ENCODE measurements around the gene FRMD4A.

The FRMD4A gene

GRCh38 chr10:13654846-13655245 is 675.9 kb downstream of the FRMD4A start:
- DNase-seq, result no peak

DNA sequence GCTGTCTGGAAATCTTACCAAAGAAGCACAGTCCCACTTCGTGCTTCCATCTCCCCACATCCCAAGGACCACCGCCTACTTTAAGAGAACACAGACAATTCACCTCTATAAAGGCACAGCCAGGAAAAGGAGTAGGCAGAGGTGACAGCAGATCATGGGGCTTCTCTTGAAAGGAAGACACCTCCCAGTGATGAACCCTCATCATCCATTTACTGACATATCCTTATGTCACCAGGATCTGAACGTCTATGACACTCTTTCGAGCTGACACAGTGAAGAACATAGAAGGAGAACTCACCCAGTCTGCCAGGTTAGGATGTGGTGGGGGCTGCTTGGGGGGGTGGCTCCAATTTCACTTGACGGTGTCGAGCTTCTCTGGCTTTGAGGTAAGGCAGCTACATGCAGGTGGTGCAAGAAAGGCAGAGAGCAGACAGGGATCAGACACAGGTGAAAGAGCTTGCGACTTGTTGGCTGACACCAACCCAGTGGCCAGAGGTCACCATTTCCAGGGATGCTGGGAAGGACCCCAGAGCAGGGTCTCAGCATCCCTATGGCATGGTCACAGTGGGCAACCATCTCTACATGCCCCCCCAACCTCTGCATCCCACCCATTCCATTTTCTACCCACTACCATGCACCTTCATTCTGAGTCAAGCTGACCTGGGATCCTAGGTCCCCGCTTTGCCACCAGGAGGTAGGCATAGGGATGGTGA is 676.5 kb downstream of the FRMD4A start:
- DNase-seq, result no peak

- no peak for DNase-seq
Measured at GRCh38 chr10:13652860-13653259, 677.9 kb downstream of the FRMD4A start.

DNA sequence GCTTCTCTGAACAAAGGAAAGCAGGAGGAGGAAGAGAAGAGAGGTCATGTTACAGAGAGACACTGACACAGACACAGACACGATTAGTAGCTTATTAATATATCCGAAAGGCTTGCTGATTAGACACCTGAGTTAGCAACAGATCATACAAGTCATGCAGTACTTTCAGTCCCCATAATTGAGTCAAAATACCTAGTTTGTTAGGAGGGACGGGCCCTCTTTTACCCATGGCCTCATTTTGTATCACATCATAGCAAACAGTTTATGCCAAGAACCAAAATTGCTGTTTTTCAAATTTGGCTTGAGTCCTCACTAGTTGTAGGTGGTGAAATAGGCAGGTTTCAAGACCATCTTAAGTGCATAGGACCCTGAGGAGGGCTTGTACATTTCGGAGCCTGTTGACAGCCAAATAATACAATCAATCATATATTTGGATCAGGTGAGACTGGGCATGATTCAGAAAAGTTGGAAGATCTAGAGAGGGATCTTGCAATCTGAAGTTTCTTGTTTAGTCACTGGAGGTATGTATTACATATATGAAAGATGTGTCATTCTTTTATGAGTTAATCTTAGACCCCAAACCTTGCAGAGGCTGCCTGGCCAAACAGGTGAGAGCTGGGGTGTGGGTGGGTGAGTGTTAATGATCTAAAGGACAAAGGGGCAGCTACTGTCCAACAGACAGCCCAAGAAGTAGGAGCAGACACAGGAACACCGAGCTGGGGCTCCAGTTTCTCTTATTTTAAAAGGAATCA is 678.6 kb downstream of the FRMD4A start:
- DNase-seq, result no peak

- DNase-seq, result no peak
Measured at GRCh38 chr10:13650961-13651360, 679.8 kb downstream of the FRMD4A start.

DNA sequence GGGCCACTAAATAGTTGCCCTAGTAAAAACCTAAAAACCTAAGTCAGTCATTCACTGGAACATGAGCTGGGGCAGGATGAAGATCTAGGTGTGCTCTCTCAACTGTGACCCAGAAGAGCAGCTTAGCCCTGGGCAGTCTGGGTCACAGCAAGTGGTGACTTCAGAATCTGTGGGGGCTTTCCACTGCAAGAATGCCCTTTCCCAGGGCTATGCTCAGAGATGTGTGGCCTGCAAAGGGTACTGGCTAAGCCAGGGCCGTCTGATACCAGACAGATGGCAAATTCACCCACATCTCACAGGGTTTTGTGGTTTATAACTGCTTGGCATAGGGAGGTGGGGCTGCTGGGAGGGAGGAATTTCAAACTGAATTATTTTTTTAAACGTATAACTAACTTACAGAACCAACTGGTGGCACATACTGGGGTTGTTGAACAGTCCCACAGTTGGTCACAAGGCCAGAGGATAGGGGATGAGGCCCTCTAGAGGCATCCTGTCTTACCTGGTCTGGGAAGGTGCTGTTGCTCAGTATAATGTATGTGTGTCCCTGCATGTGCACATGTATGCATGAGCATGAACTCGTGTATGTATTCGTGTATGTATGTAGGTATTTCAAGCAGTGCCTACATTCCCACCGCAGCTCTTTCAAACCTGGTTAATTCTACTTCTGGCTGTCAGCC is 680.7 kb downstream of the FRMD4A start:
- no peak for DNase-seq

DNA sequence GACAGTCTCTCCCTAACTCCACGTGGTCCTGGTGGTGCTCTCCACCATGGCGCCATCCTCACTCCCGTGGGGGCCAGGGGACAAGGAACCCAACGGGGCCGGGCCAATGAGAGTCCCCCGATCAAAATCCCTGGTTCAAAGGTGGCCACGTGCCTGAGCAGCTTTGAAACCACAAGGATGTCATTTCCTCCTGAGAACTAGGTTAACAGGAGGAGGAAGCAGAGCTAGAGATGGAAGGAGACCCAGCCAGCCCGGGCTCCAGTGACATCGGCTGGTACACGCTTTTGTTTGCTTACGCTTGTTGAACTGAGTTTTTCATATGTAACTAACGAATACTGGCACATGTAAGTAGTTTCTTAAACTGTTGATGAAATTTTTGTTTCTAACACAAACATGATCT is 682.3 kb downstream of the FRMD4A start:
- no peak for DNase-seq

- DNase-seq, result no peak
Measured at GRCh38 chr10:13644866-13645265, 685.9 kb downstream of the FRMD4A start.

DNA sequence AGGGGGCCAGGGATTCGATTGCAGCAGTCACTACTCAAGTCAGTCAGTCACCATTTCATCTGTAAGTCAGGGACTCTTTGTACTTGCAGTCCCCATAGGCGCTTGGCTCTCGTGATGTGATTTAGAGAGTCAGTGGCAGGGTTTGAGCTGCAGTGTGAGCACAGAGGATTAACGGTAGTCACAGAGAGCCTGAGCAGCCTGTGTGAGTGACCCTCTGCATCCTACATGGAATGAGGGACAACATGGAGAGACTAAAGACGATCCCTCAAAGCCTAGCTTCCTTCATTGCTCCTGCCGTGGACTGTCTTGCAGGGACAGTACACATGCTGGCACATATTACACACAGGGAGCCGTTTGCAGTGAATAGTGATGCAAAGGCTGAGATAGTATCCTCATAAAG is 687.7 kb downstream of the FRMD4A start:
- no peak for DNase-seq

DNA sequence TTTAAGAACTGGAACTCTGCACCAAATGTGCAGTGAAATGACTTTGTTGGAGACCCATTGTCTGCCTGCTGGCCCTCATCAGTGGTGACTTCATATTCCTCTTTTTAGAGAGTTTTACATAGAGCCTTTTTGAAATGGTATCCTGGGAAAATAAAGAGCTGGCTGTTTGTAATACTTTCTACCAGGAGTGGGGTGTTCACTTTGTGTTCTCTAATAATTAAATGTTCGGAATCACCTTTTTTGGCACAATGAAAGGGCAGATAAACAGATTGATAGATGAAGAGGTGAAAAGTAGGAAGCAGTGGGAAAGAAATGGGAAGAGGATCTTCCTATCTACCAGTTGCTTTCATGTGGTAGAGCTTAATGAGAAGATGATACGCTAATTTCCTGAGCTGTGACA is 688.4 kb downstream of the FRMD4A start:
- no peak for DNase-seq

DNA sequence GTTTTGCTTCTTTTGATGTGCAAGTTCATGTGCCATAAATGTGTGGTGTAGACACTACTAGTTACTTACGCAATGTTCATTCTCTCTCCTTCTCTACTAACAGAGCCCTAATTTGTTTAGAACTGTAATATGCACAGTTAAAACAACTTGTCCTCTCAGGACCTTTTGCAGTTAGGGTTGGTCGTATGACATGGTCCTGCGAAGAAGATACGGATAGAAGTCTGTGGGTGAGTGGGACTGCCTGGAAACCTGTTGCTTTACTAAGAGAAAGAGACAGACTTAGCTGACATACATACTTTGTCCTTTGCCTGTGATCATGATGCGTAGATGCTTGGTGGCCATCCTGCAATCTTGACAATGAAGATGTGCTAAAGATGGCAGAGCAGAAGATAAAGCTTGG is 692.8 kb downstream of the FRMD4A start:
- no peak for DNase-seq

- DNase-seq, result no peak
Measured at GRCh38 chr10:13637303-13637856, 693.3 kb downstream of the FRMD4A start.

DNA sequence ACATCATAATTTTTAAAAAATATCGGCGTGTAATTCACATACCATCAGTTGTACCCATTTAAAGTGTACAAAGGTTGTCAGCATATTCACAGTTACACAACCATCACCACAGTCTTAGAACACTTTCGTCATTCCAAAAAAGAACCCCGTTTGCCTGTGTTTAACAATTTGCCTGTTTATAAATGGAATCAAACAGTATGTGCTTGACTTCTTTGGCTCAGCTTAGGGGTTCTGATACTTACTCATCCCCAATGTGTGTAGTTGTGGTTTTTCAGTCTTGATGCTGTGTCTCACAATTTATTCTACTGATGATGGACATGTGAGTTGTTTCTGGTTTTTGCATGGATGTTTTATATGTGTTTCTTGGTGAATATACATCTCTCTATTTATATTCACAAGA is 693.9 kb downstream of the FRMD4A start:
- no peak for DNase-seq

DNA sequence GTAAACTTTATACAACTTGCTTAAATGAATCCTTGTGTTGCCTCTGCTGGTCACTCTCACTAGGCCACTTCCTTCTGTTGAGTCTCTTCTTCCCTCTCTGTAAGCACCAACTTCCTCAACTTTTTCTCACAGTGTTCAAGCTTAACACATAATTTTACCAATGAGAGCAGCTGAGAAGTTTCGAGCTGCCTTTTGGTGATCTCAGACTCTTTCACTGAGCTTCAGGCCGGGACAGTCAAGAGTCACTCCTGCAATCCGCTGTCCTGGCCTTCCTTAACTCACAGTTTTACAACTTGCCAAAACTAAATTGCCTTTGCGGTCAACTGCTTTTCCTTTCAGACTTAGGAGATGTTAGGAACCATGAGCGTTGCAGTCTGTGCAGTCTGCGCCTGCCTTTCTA is 696.5 kb downstream of the FRMD4A start:
- no peak for DNase-seq

- DNase-seq, result no peak
Measured at GRCh38 chr10:13633689-13634088, 697.0 kb downstream of the FRMD4A start.

DNA sequence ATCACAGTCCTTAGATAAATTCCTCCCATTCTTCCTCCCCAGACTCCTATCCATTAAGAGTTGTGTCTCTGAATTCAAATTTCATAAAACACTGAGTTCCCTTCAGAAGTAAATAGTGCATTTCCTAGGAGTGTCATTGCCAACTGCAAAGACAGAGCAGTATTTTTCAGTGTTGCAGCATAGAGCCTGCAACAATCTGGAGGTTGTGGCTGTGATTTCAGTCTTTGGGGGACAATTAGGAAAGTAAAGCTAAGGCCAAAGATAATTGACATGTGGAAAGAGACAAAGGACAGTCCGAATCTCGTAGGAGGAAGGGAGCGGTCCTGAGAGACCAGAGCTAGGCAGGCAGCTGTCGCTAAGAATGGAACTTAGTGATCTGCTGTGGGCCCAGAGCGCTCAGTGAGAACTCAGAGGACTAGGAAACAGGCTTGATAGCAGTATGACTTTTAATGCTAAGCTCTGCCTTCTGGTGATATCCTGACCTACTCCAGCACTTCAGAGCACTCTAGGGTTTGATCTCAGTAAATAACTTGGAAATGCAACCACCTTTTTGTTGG is 697.8 kb downstream of the FRMD4A start:
- DNase-seq, result no peak

DNA sequence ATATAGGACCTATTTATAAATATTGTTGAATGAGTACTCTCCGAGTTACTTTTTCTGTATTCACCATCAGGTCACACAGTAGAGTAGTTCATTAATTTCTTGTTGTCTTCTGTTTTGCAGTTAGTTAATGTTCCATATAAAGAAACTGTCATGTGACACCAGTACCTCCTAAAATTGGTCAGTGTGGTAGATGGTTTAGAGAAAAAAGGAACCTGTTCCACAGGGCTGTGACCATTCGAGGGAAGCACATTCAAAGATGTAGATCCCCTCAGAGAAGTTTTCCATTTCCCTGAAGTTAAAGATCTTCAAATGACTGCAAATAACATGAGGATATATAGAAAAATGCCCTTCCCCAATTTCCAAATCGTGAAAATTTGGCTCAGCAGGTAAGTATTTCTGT is 698.3 kb downstream of the FRMD4A start:
- DNase-seq, result no peak

DNA sequence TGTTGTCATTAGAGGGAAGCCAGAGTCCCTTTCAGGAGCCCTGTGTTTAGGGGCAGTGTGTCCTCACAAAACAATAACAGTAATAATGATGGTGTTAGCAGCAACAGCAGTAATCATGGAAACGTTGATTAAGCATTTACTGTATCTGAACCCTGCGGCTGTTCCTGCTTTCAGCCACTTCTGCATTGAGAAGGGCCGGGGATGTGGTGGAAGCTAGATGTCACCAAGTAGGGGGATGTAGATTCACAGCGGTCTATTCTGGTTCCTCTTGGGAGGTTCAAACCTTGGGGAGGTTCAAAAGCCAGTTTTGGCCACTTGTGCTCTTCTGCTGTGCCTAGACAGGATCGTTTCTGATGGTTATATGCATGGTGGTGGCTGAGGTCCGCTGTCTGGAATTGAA is 699.1 kb downstream of the FRMD4A start:
- no peak for DNase-seq

GRCh38 chr10:13630231-13630630 is 700.5 kb downstream of the FRMD4A start:
- DNase-seq, result no peak

DNA sequence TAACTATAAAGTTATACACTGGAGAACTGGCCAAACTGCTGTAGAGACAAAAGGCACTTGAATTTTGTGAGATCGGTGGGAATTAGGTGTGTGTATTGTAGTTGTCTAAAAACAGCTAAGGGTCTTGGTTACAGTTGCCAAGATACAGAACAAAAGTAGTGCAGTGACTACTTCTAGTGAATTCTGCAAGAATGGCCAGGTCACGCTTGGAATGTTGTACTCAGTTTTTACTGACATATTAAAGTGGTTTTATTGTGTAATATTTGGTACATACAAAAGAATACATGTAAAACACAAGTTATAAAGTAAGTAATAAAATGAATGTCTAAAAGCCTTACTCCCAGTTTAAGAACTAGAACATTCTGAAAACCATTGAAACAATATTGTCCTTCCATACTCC is 701.6 kb downstream of the FRMD4A start:
- DNase-seq, result no peak

- no peak for DNase-seq
Measured at GRCh38 chr10:13628661-13629060, 702.1 kb downstream of the FRMD4A start.

- no peak for DNase-seq
Measured at GRCh38 chr10:13627459-13628310, 703.0 kb downstream of the FRMD4A start.

GRCh38 chr10:13624630-13625029 is 706.1 kb downstream of the FRMD4A start:
- DNase-seq, result no peak
